IPS-NIHi7 (cell line): ENCODE results near the gene SERBP1.
A peak's percentile ranks its signal among the peaks of the same experiment; 100 is the strongest.
"Not testable (repeated sequence)": the region's sequence is repeated elsewhere in the genome, so short reads cannot be mapped to it uniquely, and the experiment has no call there.

Experiments
- DNase-seq: peaks from one replicate; pipeline ENCODE4 v3.0.0; 2012; ENCODE audit warnings: mixed read lengths; ENCODE audit errors: extremely low spot score

Gene SERBP1

DNA sequence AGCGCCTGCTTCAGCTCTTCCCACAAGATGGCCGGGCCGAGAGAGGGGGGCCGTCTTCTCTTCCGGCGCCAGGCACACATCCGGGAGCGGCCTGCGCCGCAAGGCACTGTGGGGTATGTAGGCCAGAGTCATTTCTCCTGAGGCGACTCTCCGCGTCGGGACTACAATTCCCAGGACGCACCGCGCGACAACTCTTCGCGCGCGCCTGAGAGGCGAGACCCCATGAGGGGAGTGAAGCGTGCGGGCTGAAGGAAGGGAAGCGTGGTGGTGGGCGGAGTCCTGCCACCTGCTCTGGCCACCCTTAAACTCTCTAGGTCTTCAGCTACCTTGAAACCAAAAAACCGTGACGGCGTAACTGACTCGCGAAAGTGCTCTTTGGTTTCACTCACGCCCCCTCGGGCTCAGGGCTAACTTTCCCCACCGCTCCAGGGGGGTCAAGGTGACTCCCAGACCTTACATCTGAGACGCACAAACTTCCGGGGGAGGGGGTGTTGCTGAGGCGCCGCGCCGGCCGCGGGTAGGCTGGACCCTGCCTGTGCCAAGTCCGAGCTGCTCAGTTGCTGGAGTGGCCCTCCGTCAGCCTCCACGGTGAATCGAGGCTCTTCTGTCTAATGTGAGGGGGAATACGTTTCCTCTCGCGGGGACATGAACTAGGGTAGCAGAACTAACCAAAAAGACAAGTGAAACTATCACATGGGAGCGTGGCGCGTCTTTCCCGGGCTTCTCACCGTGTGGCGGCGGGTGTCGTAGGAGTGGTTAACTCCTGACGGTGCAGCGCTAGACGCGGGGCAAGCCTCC is at the start of gene SERBP1:
SERBP1 (minus strand) TSS at position 45 of the 798 bp plus-strand sequence. CDS start 102 bp downstream, outside the sequence.
- peak; percentile 97 for DNase-seq

GRCh38 chr1:67479146-67479891 is 49.1 kb upstream of the SERBP1 start:
- no peak for DNase-seq

- no peak for DNase-seq
Observed at GRCh38 chr1:67476906-67477305, 46.7 kb upstream of the SERBP1 start.

DNA sequence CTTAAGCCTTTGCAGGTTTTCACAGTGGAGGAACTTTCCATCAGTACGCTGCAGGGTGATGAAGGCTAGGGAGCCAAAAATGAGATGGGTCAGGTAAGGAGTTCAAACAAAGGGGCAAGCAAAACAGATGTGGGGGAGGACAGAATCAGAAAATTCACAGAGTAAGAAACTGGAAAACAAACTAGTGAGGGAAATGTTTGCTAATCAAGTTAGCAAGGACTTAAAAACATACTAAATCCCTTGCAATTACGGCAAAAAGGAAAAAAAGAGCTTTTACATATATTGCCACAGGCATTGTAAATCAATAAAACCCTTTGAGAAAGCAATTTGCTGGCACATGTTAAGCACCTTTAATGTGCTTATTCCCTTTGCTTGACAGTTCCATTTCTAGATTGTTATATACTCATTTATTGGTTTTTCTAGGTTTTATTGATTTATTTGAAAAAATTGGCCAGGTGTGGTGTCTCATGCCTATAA is 45.8 kb upstream of the SERBP1 start:
- no peak for DNase-seq

GRCh38 chr1:67472056-67472455 is 41.9 kb upstream of the SERBP1 start:
- no peak for DNase-seq

DNA sequence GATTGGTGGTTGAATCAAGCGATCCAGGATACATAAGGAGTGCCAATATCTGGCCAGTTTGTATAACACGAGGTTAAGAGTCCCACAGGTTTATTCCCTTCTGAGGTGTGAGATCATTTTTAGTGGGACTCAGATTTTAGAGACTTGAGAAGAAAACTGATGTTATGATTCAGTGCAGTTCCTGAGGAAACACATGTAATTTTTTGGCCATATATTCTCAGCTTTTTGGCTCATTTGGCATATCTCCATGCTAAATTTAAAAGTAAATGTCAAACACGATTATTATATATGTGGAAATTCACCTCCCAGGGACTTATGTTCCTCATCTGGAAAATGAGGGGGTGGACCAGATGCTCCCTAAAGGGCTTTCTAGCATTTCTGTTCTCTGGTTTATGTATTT is 39.2 kb upstream of the SERBP1 start:
- DNase-seq, result no peak

- DNase-seq, result no peak
Observed at GRCh38 chr1:67468066-67468718, 38.0 kb upstream of the SERBP1 start.

DNA sequence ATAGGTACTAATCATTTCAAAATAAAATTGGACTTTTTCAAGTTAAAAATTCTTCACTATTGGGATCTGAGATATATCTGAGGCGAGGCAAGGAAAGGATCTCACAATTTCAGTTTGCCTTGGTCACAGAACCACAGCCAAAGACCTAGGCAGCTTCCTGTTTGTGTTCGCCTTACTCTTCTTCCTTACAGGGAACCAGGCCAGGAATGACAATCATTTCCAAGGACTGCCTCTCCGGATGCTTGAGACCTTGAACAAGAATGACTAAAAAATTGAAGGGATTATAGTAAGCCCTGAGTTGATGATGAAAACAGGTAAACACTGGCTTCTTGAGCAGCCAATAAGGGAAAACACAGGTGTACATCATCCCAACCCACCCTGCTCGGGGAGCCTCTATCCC is 35.2 kb upstream of the SERBP1 start:
- DNase-seq, result no peak

DNA sequence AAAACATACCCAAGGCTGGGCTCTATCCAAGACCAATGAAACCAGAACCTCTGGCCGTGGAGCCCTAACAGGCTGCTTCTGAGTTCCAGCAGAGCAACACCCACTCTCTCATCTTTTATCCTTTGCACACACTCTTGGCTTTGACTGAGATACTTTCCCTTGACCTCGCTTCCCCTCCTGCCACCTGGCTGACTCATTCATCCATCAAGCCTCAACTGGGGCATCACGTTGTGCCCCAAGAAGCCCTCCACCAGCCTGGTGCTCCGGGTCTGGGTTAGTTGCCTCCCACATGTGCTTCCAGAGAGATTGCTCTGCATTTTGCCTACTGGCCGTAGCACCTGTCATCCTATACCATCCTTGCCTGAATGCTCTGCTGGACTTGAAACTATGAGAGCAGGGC is 34.5 kb upstream of the SERBP1 start:
- DNase-seq, result no peak

DNA sequence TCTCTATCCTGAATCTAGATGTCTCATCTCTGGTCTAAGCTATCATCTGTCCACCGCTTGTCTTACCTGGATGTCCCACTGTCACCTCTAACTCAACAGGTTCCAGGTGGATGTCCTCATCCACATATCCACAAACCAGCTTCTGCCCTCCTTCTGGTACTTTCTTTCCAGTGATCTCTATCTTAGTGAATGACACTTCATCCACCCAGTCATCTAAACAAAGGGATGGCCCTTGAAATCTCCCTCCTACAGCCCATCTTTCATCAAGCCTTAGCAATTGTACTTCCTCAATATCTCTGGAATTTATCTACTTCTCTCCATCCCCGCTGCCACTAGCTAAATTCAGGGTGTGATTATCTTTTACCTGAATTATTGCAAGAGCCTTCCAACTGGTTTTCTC is 33.9 kb upstream of the SERBP1 start:
- no peak for DNase-seq

DNA sequence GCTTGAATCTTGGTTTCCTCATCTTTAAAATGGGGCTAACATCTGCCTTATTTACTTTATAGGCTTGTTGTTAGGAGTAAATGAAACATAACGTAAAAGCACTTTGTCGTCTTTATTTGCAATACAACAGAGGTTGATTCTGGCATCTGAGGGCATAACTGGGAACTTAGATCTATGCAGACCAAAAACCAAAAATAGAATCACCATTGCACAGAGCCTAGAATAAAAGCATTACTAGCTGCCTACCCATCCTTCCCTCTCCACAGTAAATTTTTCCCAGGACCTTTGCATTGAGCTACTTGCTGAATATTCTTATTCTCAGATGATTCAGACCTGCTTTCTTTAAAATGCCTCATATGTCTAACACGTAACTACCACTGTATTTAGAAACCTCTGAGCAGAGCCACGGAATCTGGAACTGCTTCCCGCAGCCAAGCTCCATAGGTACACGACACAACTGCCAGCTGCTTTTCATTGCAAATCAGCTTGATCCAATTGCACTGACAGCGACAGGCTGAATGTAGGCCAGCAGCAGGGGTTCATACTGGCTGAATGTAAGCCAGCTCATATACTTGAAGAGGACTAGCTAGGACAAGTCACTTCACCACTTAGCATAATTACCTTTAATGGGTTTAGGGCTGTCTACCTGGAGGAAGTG is 33.2 kb upstream of the SERBP1 start:
- peak; percentile 46 for DNase-seq

DNA sequence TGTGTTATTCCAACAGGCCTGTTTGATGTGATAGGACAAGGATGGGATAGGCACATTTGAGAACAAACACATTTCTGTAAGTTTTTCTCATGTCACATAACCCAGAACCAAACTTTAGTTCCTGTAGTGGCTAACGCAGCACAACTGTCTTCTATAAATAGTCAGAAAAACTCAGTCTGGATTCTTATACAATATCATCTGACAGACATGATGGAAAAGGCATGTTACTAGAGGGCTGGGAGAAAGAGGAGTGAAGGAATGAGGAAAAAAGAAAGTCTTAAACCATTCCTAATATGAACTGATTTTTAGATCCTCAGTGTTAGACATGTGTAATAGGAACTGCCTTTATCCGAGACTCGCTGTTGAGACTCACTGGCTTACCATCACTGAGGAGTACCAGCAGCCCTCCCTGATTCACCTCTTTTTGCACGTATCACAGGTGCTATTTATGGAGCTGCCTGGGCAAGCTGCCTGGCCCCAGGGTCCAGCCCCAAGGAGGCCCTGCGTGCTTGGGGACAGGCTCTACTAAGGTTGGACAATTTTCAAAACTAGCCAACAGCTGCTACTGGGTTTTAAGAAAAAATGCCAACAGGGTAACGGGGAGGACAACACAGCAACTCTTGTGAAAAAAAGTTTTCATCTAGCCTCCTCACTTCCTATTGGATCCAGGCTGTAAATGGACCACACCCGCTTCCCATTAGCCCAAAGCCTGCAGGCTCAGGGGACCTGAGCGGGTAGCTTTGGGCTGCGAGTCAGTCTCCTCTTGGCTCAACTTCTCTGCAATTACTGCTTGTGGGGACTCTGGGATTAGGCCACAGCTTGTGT is 30.7 kb upstream of the SERBP1 start:
- DNase-seq, result no peak

DNA sequence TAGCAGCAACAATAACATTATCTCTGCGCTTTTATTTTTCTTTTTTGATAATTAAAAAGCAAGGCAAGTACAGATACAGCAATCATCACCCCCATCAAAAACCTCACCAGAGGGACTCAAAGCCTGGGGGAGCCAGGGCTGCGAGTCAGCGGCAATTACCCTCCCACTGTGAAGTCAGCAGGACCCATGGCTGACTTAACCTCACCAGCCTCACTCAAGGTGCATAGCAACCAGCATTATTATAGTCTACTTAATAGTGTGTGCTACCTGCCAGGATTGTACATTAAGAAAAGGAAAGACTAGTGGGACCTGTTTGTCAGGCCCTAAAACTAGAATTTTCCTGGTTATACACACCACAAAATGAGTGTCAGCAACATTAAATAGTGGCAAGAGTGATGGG is 28.9 kb upstream of the SERBP1 start:
- peak; percentile 67 for DNase-seq

DNA sequence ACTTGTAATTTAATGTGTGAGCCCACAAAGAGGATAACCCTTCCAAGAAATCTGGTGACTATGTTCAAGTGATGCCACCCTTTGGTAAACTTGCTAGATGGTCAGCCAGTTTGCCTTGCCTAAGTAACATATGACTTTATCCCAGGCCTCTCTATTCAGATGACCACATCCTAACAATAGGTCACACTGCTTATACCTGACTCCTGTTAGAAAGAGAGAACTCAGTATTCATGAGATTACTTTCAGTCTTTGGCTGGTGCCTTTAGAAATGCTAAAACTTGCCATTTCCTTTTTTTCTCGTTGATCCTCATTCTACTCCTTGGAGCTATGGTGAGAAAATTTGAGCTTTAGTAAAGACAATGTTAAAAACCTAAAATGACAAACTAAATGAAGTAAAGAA is 28.5 kb upstream of the SERBP1 start:
- DNase-seq, result peak; percentile 48

DNA sequence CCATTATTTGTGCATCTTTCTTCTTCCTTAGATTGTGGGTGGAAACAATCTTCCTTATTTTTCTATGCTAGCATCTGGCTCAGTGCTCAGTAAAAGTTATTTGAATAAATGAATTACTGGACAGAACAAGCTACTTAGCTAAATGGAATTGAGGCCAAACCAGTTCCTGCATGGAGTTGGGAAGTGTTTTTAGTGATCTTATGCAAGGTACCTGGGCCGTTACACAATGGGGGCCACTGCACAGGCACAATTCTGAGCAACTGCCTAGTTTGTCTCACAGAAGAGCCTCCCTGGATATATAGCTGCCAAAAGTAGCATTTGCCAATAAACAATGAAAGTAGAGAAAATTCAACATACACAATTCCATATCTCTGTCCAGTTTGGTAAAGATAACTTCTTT is 27.0 kb upstream of the SERBP1 start:
- no peak for DNase-seq

- no peak for DNase-seq
Observed at GRCh38 chr1:67451815-67452214, 21.6 kb upstream of the SERBP1 start.

DNA sequence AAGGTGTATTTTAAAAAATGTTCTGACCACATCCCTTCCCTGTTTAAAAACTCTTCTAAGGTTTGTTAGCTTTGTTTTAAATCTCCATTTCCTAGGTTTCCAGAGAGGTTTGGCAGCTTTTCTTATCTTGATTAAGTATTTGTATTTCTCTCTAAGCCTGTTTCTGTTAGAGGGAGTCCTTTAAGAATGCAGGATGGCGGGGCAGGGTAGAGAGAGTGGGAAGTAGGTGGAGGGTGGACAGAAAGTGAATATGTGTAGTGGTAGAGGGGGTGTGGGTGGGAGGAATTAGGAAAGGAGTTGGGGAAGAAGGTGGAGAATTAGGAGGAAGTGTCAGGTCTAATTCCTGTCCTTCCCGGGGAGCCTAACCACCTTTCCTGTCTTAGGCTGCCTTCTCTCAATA is 21.2 kb upstream of the SERBP1 start:
- DNase-seq, result no peak

- no peak for DNase-seq
Observed at GRCh38 chr1:67446893-67447292, 16.7 kb upstream of the SERBP1 start.

- DNase-seq, result not testable (repeated sequence)
Observed at GRCh38 chr1:67446014-67446413, 15.8 kb upstream of the SERBP1 start.

GRCh38 chr1:67441739-67442281 is 11.6 kb upstream of the SERBP1 start:
- DNase-seq, result no peak

DNA sequence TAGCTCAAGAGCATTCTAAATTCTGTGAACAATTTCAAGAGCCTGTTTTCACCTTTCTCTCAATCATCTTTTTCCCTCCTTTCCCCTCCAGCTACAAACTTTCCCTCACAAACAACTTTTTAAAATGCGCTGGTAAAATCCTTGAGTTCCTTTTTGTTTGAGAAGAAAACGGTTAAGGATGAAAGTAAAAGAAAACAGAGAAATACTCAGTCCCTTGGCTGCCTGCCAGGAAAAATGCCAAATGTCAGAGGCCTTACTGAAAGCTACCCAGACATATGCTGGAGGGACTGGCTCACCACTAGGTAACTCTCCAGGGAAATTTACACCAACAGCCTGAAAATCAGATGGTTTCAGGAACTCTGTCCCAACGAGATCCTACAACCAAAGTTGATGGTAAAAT is 11.0 kb upstream of the SERBP1 start:
- DNase-seq, result no peak
